IMR-90 (cell line): ENCODE measurements around the gene CPEB1. TPM values are rescaled to one million over a fixed set of nuclear protein-coding genes. Genes with fewer than 3 reads are reported as not detected.

Experiments
- ATAC-seq: fragments of 200-7000 bp; cut with Tn5 transposase; 2 replicates; pipeline ENCODE4 v1.9.1; 2020; ENCODE audit warnings: low read depth, mild to moderate bottlenecking, moderate library complexity
- BruUV-seq: library from RNA; stranded (reverse); fragments of 400-500 nt; replicated peaks from 2 replicates; lab custom pipeline; 2021; lab: Mats Ljungman, UMichigan
- CTCF ChIA-PET: fragments of 300-600 bp; formaldehyde crosslinking; extraction: SDS; loops from one replicate; lab custom pipeline; 2021; ENCODE audit warnings: antibody characterized with exemption; lab: Yijun Ruan, JAX
- POLR2A ChIA-PET: fragments of 300-600 bp; sonication (Branson Sonifier 250); formaldehyde crosslinking; loops from one replicate; lab custom pipeline; 2022; ENCODE audit warnings: antibody characterized with exemption; ENCODE audit not compliant: unreplicated experiment; lab: Charles Lee
- DNase-seq: peaks from one replicate; pipeline ENCODE4 v3.0.0; 2013
- H2AFZ ChIP-seq: replicated peaks from 2 replicates; pipeline ENCODE3; 2013; ENCODE audit warnings: low read length, mild to moderate bottlenecking; ENCODE audit not compliant: poor library complexity
- H2AK5ac ChIP-seq: 2 replicates; pipeline ENCODE4 v1.6.1; 2013; ENCODE audit warnings: low read depth, low read length, inconsistent platforms
- H2AK9ac ChIP-seq: replicated peaks from 2 replicates; pipeline ENCODE3; 2013; ENCODE audit warnings: mild to moderate bottlenecking, low read depth, low read length, moderate library complexity; ENCODE audit not compliant: poor library complexity
- H2BK120ac ChIP-seq: 2 replicates; pipeline ENCODE4 v1.6.1; 2013; ENCODE audit warnings: low read depth, low read length, inconsistent platforms
- H2BK15ac ChIP-seq: 3 replicates; pipeline ENCODE4 v1.6.1; 2013; ENCODE audit warnings: low read depth, low read length, inconsistent platforms
- H2BK20ac ChIP-seq: 2 replicates; pipeline ENCODE4 v1.6.1; 2013; ENCODE audit warnings: low read depth, mild to moderate bottlenecking, inconsistent platforms, low read length, moderate library complexity
- H2BK5ac ChIP-seq: 2 replicates; pipeline ENCODE4 v1.6.1; 2013; ENCODE audit warnings: mild to moderate bottlenecking, low read depth, low read length, inconsistent platforms; ENCODE audit not compliant: poor library complexity, severe bottlenecking
- H3K14ac ChIP-seq: replicated peaks from 2 replicates; pipeline ENCODE4 v1.6.1; 2013; ENCODE audit warnings: low read depth, low read length, inconsistent platforms
- H3K18ac ChIP-seq: 2 replicates; pipeline ENCODE4 v1.6.1; 2013; ENCODE audit warnings: low read depth, low read length, control low read depth
- H3K23ac ChIP-seq: 2 replicates; pipeline ENCODE4 v1.6.1; 2013; ENCODE audit warnings: low read depth, low read length, inconsistent platforms
- H3K27ac ChIP-seq: 2 replicates; pipeline ENCODE4 v1.5.1; 2013; ENCODE audit warnings: mild to moderate bottlenecking, control low read depth, low read length; ENCODE audit not compliant: insufficient read depth
- H3K27me3 ChIP-seq: 2 replicates; pipeline ENCODE4 v1.6.1; 2013; ENCODE audit warnings: low read length; ENCODE audit not compliant: control insufficient read depth, insufficient read depth
- H3K36me3 ChIP-seq: 2 replicates; pipeline ENCODE4 v1.6.1; 2013; ENCODE audit warnings: low read length, mixed read lengths; ENCODE audit not compliant: control insufficient read depth, insufficient read depth
- H3K4ac ChIP-seq: 2 replicates; pipeline ENCODE4 v1.6.1; 2013; ENCODE audit warnings: low read depth, low read length, inconsistent platforms
- H3K4me1 ChIP-seq: 2 replicates; pipeline ENCODE4 v1.6.1; 2013; ENCODE audit warnings: low read length, mixed read lengths; ENCODE audit not compliant: control insufficient read depth, insufficient read depth
- H3K4me2 ChIP-seq: 2 replicates; pipeline ENCODE4 v1.6.1; 2013; ENCODE audit warnings: low read depth, mild to moderate bottlenecking, control low read depth, low read length, moderate library complexity
- H3K4me3 ChIP-seq: 2 replicates; pipeline ENCODE4 v1.5.1; 2013; ENCODE audit warnings: low read depth, mild to moderate bottlenecking, control low read depth, low read length, moderate library complexity; ENCODE audit not compliant: insufficient read depth
- H3K56ac ChIP-seq: 2 replicates; pipeline ENCODE4 v1.6.1; 2013; ENCODE audit warnings: low read length, inconsistent platforms; ENCODE audit not compliant: insufficient read depth; ENCODE audit errors: extremely low read depth
- H3K79me1 ChIP-seq, 2 experiments: 2 replicates each; pipeline ENCODE4 v1.6.1; 2013; ENCODE audit warnings: low read length in 2 of 2, inconsistent platforms in 1 of 2, low read depth in 1 of 2
- H3K9ac ChIP-seq: 2 replicates; pipeline ENCODE4 v1.6.1; 2013; ENCODE audit warnings: low read depth, low read length, control low read depth
- H3K9me1 ChIP-seq: 2 replicates; pipeline ENCODE4 v1.6.1; 2013; ENCODE audit warnings: low read length, inconsistent platforms; ENCODE audit not compliant: insufficient read depth
- H3K9me3 ChIP-seq: 2 replicates; pipeline ENCODE4 v1.6.1; 2013; ENCODE audit warnings: low read length; ENCODE audit not compliant: control insufficient read depth, insufficient read depth
- H4K20me1 ChIP-seq: 2 replicates; pipeline ENCODE4 v1.6.1; 2013; ENCODE audit warnings: low read length, inconsistent platforms; ENCODE audit not compliant: insufficient read depth
- H4K5ac ChIP-seq: 2 replicates; pipeline ENCODE4 v1.6.1; 2013; ENCODE audit warnings: mild to moderate bottlenecking, low read depth, low read length, control low read depth
- H4K8ac ChIP-seq, 2 experiments: 2 replicates each; pipeline ENCODE4 v1.6.1; 2013; ENCODE audit warnings: low read depth in 2 of 2, low read length in 2 of 2, control low read depth in 1 of 2, inconsistent platforms in 1 of 2
- H4K91ac ChIP-seq: 2 replicates; pipeline ENCODE4 v1.6.1; 2013; ENCODE audit warnings: low read depth, low read length, inconsistent platforms; ENCODE audit not compliant: insufficient read depth
- BHLHE40 ChIP-seq: fragments of 150-350 bp; IDR thresholded peaks from 2 replicates; pipeline ENCODE4 v1.6.1; 2016; ENCODE audit warnings: mild to moderate bottlenecking, low read depth, low read length
- CTCF ChIP-seq: conservative IDR thresholded peaks from 2 replicates; pipeline ENCODE4 v1.5.1; 2012; ENCODE audit warnings: mild to moderate bottlenecking, low read depth, low read length, improper control_type of control experiment
- ELK1 ChIP-seq: fragments of 150-350 bp; IDR thresholded peaks from 2 replicates; pipeline ENCODE4 v1.6.1; 2016; ENCODE audit warnings: low read depth, mild to moderate bottlenecking, low read length, moderate library complexity, borderline replicate concordance
- MAFK ChIP-seq: IDR thresholded peaks from 2 replicates; pipeline ENCODE4 v1.6.1; 2012; ENCODE audit warnings: low read depth, low read length, improper control_type of control experiment
- NFE2L2 ChIP-seq: fragments of 150-350 bp; IDR thresholded peaks from 2 replicates; pipeline ENCODE4 v1.6.1; 2016; ENCODE audit warnings: low read depth, mild to moderate bottlenecking, low read length
- POLR2A ChIP-seq: IDR thresholded peaks from 2 replicates; pipeline ENCODE4 v1.6.1; 2012; ENCODE audit warnings: mild to moderate bottlenecking, low read depth, low read length
- RCOR1 ChIP-seq: IDR thresholded peaks from 2 replicates; pipeline ENCODE4 v1.6.1; 2012; ENCODE audit warnings: mild to moderate bottlenecking, low read length, improper control_type of control experiment; ENCODE audit not compliant: insufficient replicate concordance
- RFX5 ChIP-seq: IDR thresholded peaks from 2 replicates; pipeline ENCODE4 v1.8.0; 2012; ENCODE audit warnings: low read depth, mild to moderate bottlenecking, low read length, moderate library complexity
- USF2 ChIP-seq: fragments of 150-350 bp; IDR thresholded peaks from 2 replicates; pipeline ENCODE4 v1.6.1; 2017; ENCODE audit warnings: mild to moderate bottlenecking, antibody characterized with exemption, low read length, low read depth
- WGBS, 2 experiments: methylation state at CpG; one replicate each; pipeline versions ENCODE4 v1.1.5 to v1.1.7; 2013; ENCODE audit warnings: missing lambda C conversion rate in 2 of 2; ENCODE audit not compliant: insufficient read length in 1 of 2; ENCODE audit errors: extremely low coverage in 2 of 2; 5-methylcytosine and 5-hydroxymethylcytosine counted together
- dilution Hi-C: fragments of 300-500 bp; cut with HindIII; formaldehyde crosslinking; loops from one replicate; pipeline ENCODE4 v1.14.3; 2018; ENCODE audit warnings: low sequenced_read_pairs; ENCODE audit not compliant: unreplicated experiment
- in situ Hi-C: fragments of 300-500 bp; cut with MboI; formaldehyde crosslinking; loops from 3 replicates; pipeline ENCODE4 v1.14.3; 2019; ENCODE audit warnings: low sequenced_read_pairs, inconsistent platforms, mixed read lengths
- intact Hi-C: fragments of 100-400 bp; cut with micrococcal nuclease; formaldehyde crosslinking; loops from 2 replicates; pipeline ENCODE4 v1.10.0; 2022
- polyA plus RNA-seq, 3 experiments: library from polyadenylated mRNA; depleted of rRNA; stranded (reverse); fragments of >200 nt; gene quantifications; 2 replicates each; pipeline ENCODE4 v1.2.3, GENCODE V29; 2012; ENCODE audit warnings: low replicate concordance in 1 of 3
- total RNA-seq: library from RNA; depleted of rRNA; stranded (reverse); fragments of >200 nt; gene quantifications from 2 replicates; pipeline ENCODE4 v1.2.3, GENCODE V29; 2012

CPEB1 gene
- total and polyA plus RNA-seq, 2 of the 4 experiments (the other 2 are of a cell fraction), result 8.9 to 12.5 TPM

- dilution Hi-C loops, result no loop called here
- TF ChIP-seq USF2 (no peak), POLR2A (no peak), NFE2L2 (no peak), RFX5 (no peak), MAFK (no peak), RCOR1 (no peak), CTCF (no peak), ELK1 (no peak), BHLHE40 (no peak)
- Histone ChIP-seq H3K9ac (no peak overlapping the region), H3K14ac (no peak overlapping the region), H3K79me1 (peaks cover 7 to 12% of the 10 kb centered on the region in 2 experiments), H3K23ac (no peak overlapping the region), H4K91ac (no peak overlapping the region), H3K9me3 (no peaks in the 10 kb centered on the region), H3K56ac (no peak overlapping the region), H3K36me3 (no peaks in the 10 kb centered on the region), H2BK5ac (no peak overlapping the region), H2BK120ac (no peak overlapping the region), H2BK15ac (no peak overlapping the region), H3K4ac (no peak overlapping the region), H4K5ac (no peak overlapping the region), H2AK9ac (no peak overlapping the region), H2AFZ (no peak overlapping the region), H4K8ac (no peak overlapping the region), H3K4me1 (peaks cover 6% of the 10 kb centered on the region), H3K4me2 (no peak overlapping the region), H4K20me1 (peaks cover 8% of the 10 kb centered on the region), H2BK20ac (no peak overlapping the region), H2AK5ac (no peak overlapping the region), H3K4me3 (no peak overlapping the region), H3K18ac (no peak overlapping the region), H3K27me3 (no peaks in the 10 kb centered on the region), H3K27ac (no peak overlapping the region), H3K9me1 (no peaks in the 10 kb centered on the region; the same call in 1 of the 2 replicates)
- in situ Hi-C loops, result no loop called here
- intact Hi-C loops, result loop anchor here (10.0 kb wide), 1 partner anchor 160 kb away; the partner anchor contains the start of gene AP3B2
- ChIA-PET CTCF (no interaction called here), POLR2A (no interaction called here)
- DNase-seq (no peak), ATAC-seq (no peak)
- WGBS, 2 experiments, result 100% methylated on average over 1 of the region's 9 CpGs; no CpG with 5 or more reads in 1 of the 2 experiments
- no TSS peak for BruUV-seq
These were observed 102.7 kb downstream of the CPEB1 start for GRCh38 chr15:82544431-82544830.
